ENCODE data around the gene DPF3.

The DPF3 gene

GRCh38 chr14:72678356-72678755 lies 215.5 kb downstream of the DPF3 start:
- Histone ChIP-seq H3K14ac (ENCODE audit: low read length) (no peak overlapping the region), H2AK5ac (ENCODE audit: low read depth, low read length) (no peak overlapping the region), H4K91ac (ENCODE audit: low read depth, low read length, poor library complexity) (no peak overlapping the region), H3K27ac (replicated peaks; ENCODE audit: low read length) (no peak overlapping the region), H2BK120ac (ENCODE audit: low read depth, low read length) (no peak overlapping the region), H3K4me3 (ENCODE audit: low read length in 2 of 2) (no peak overlapping the region), H3K9me3 (replicated peaks in 1 of 2; ENCODE audit: control insufficient read depth in 2 of 2, insufficient read depth in 1 of 2, low read depth in 1 of 2, low read length in 2 of 2) (no peaks in the 10 kb centered on the region), H2BK5ac (ENCODE audit: low read length) (no peak overlapping the region), H2BK15ac (ENCODE audit: low read length) (no peak overlapping the region), H4K8ac (ENCODE audit: low read depth, low read length) (no peak overlapping the region), H3K18ac (ENCODE audit: low read length) (no peak overlapping the region), H2BK12ac (ENCODE audit: low read length) (no peak overlapping the region), H3K27me3 (ENCODE audit: control insufficient read depth in 3 of 3, insufficient read depth in 3 of 3, low read depth in 1 of 3, low read length in 3 of 3) (peaks cover 0 to 13% (median 0%) of the 10 kb centered on the region in 3 experiments), H3K4ac (ENCODE audit: low read length) (no peak overlapping the region), H3K4me1 (ENCODE audit: control insufficient read depth in 2 of 2, insufficient read depth in 1 of 2, low read depth in 1 of 2, low read length in 2 of 2) (peaks cover 12 to 20% of the 10 kb centered on the region in 2 donors), H2AFZ (ENCODE audit: low read length) (no peak overlapping the region), H3K4me2 (ENCODE audit: insufficient read depth, low read length, poor library complexity, severe bottlenecking) (no peak overlapping the region), H3K36me3 (replicated peaks in 1 of 2; ENCODE audit: control insufficient read depth in 2 of 2, insufficient read depth in 2 of 2, low read length in 2 of 2) (no peaks in the 10 kb centered on the region), H3K9ac (ENCODE audit: low read depth, low read length, poor library complexity) (no peak overlapping the region), H3K79me1 (ENCODE audit: low read depth, low read length) (no peaks in the 10 kb centered on the region), H3K23ac (ENCODE audit: low read depth, low read length, poor library complexity) (no peak overlapping the region)
- DNase-seq (ENCODE audit: low spot score), result no peak
- WGBS, 2 donors (ENCODE audit: extremely low coverage in 2 of 2, insufficient read length in 2 of 2, insufficient replicate concordance in 1 of 2), result no CpG with 5 or more reads among the region's 5 CpGs

GRCh38 chr14:72677664-72678063 lies 216.2 kb downstream of the DPF3 start:
- peaks cover 0 to 13% (median 0%) of the 10 kb centered on the region in 3 experiments for H3K27me3 ChIP-seq (ENCODE audit: control insufficient read depth in 3 of 3, insufficient read depth in 3 of 3, low read depth in 1 of 3, low read length in 3 of 3)
- no peaks in the 10 kb centered on the region for H3K79me1 ChIP-seq (ENCODE audit: low read depth, low read length)
- no peaks in the 10 kb centered on the region for H3K36me3 ChIP-seq (replicated peaks in 1 of 2; ENCODE audit: control insufficient read depth in 2 of 2, insufficient read depth in 2 of 2, low read length in 2 of 2)
- no peak overlapping the region for H2BK5ac ChIP-seq (ENCODE audit: low read length)
- DNase-seq (ENCODE audit: low spot score), result no peak
- H3K18ac ChIP-seq (ENCODE audit: low read length), result no peak overlapping the region
- no peak overlapping the region for H4K8ac ChIP-seq (ENCODE audit: low read depth, low read length)
- H3K27ac ChIP-seq (replicated peaks; ENCODE audit: low read length), result no peak overlapping the region
- H3K4me1 ChIP-seq (ENCODE audit: control insufficient read depth in 2 of 2, insufficient read depth in 1 of 2, low read depth in 1 of 2, low read length in 2 of 2), result peaks cover 12 to 20% of the 10 kb centered on the region in 2 donors
- H3K4me3 ChIP-seq (ENCODE audit: low read length in 2 of 2), result no peak overlapping the region
- H2BK12ac ChIP-seq (ENCODE audit: low read length), result no peak overlapping the region
- H3K4me2 ChIP-seq (ENCODE audit: insufficient read depth, low read length, poor library complexity, severe bottlenecking), result no peak overlapping the region
- H2AFZ ChIP-seq (ENCODE audit: low read length), result no peak overlapping the region
- no peak overlapping the region for H4K91ac ChIP-seq (ENCODE audit: low read depth, low read length, poor library complexity)
- no peaks in the 10 kb centered on the region for H3K9me3 ChIP-seq (replicated peaks in 1 of 2; ENCODE audit: control insufficient read depth in 2 of 2, insufficient read depth in 1 of 2, low read depth in 1 of 2, low read length in 2 of 2)
- no peak overlapping the region for H3K23ac ChIP-seq (ENCODE audit: low read depth, low read length, poor library complexity)
- H3K9ac ChIP-seq (ENCODE audit: low read depth, low read length, poor library complexity), result no peak overlapping the region
- no peak overlapping the region for H2BK15ac ChIP-seq (ENCODE audit: low read length)
- no peak overlapping the region for H2BK120ac ChIP-seq (ENCODE audit: low read depth, low read length)
- no peak overlapping the region for H3K4ac ChIP-seq (ENCODE audit: low read length)
- H3K14ac ChIP-seq (ENCODE audit: low read length), result no peak overlapping the region
- no CpG with 5 or more reads among the region's 4 CpGs for WGBS, 2 donors (ENCODE audit: extremely low coverage in 2 of 2, insufficient read length in 2 of 2, insufficient replicate concordance in 1 of 2)
- no peak overlapping the region for H2AK5ac ChIP-seq (ENCODE audit: low read depth, low read length)

GRCh38 chr14:72675126-72675525 lies 218.8 kb downstream of the DPF3 start:
- H4K8ac ChIP-seq (ENCODE audit: low read depth, low read length), result no peak overlapping the region
- no peak overlapping the region for H2BK120ac ChIP-seq (ENCODE audit: low read depth, low read length)
- no peak overlapping the region for H3K4ac ChIP-seq (ENCODE audit: low read length)
- no peak overlapping the region for H2BK5ac ChIP-seq (ENCODE audit: low read length)
- no peaks in the 10 kb centered on the region for H3K36me3 ChIP-seq (replicated peaks in 1 of 2; ENCODE audit: control insufficient read depth in 2 of 2, insufficient read depth in 2 of 2, low read length in 2 of 2)
- H2AFZ ChIP-seq (ENCODE audit: low read length), result no peak overlapping the region
- H2BK15ac ChIP-seq (ENCODE audit: low read length), result no peak overlapping the region
- DNase-seq (ENCODE audit: low spot score), result no peak
- H2AK5ac ChIP-seq (ENCODE audit: low read depth, low read length), result no peak overlapping the region
- H3K14ac ChIP-seq (ENCODE audit: low read length), result no peak overlapping the region
- H3K4me1 ChIP-seq (ENCODE audit: control insufficient read depth in 2 of 2, insufficient read depth in 1 of 2, low read depth in 1 of 2, low read length in 2 of 2), result peaks cover 8 to 12% of the 10 kb centered on the region in 2 donors
- no peaks in the 10 kb centered on the region for H3K79me1 ChIP-seq (ENCODE audit: low read depth, low read length)
- no peak overlapping the region for H2BK12ac ChIP-seq (ENCODE audit: low read length)
- no CpG with 5 or more reads among the region's 3 CpGs for WGBS, 2 donors (ENCODE audit: extremely low coverage in 2 of 2, insufficient read length in 2 of 2, insufficient replicate concordance in 1 of 2)
- no peak overlapping the region for H3K27ac ChIP-seq (replicated peaks; ENCODE audit: low read length)
- H3K23ac ChIP-seq (ENCODE audit: low read depth, low read length, poor library complexity), result no peak overlapping the region
- no peak overlapping the region for H3K4me3 ChIP-seq (ENCODE audit: low read length in 2 of 2)
- H4K91ac ChIP-seq (ENCODE audit: low read depth, low read length, poor library complexity), result no peak overlapping the region
- no peak overlapping the region for H3K9ac ChIP-seq (ENCODE audit: low read depth, low read length, poor library complexity)
- H3K4me2 ChIP-seq (ENCODE audit: insufficient read depth, low read length, poor library complexity, severe bottlenecking), result no peak overlapping the region
- peaks cover 0 to 5% (median 0%) of the 10 kb centered on the region in 3 experiments for H3K27me3 ChIP-seq (ENCODE audit: control insufficient read depth in 3 of 3, insufficient read depth in 3 of 3, low read depth in 1 of 3, low read length in 3 of 3)
- no peaks in the 10 kb centered on the region for H3K9me3 ChIP-seq (replicated peaks in 1 of 2; ENCODE audit: control insufficient read depth in 2 of 2, insufficient read depth in 1 of 2, low read depth in 1 of 2, low read length in 2 of 2)
- no peak overlapping the region for H3K18ac ChIP-seq (ENCODE audit: low read length)

GRCh38 chr14:72673179-72673578 lies 220.7 kb downstream of the DPF3 start:
- H3K79me1 ChIP-seq (ENCODE audit: low read depth, low read length), result no peaks in the 10 kb centered on the region
- H3K14ac ChIP-seq (ENCODE audit: low read length), result no peak overlapping the region
- H2BK12ac ChIP-seq (ENCODE audit: low read length), result no peak overlapping the region
- H3K4me3 ChIP-seq (ENCODE audit: low read length in 2 of 2), result no peak overlapping the region
- no peak overlapping the region for H3K23ac ChIP-seq (ENCODE audit: low read depth, low read length, poor library complexity)
- H3K9ac ChIP-seq (ENCODE audit: low read depth, low read length, poor library complexity), result no peak overlapping the region
- no peaks in the 10 kb centered on the region for H3K9me3 ChIP-seq (replicated peaks in 1 of 2; ENCODE audit: control insufficient read depth in 2 of 2, insufficient read depth in 1 of 2, low read depth in 1 of 2, low read length in 2 of 2)
- H3K27me3 ChIP-seq (ENCODE audit: control insufficient read depth in 3 of 3, insufficient read depth in 3 of 3, low read depth in 1 of 3, low read length in 3 of 3), result no peaks in the 10 kb centered on the region
- H2BK5ac ChIP-seq (ENCODE audit: low read length), result no peak overlapping the region
- no peak for DNase-seq (ENCODE audit: low spot score)
- H3K36me3 ChIP-seq (replicated peaks in 1 of 2; ENCODE audit: control insufficient read depth in 2 of 2, insufficient read depth in 2 of 2, low read length in 2 of 2), result no peaks in the 10 kb centered on the region
- no peak overlapping the region for H4K91ac ChIP-seq (ENCODE audit: low read depth, low read length, poor library complexity)
- H3K4me2 ChIP-seq (ENCODE audit: insufficient read depth, low read length, poor library complexity, severe bottlenecking), result no peak overlapping the region
- H2BK120ac ChIP-seq (ENCODE audit: low read depth, low read length), result no peak overlapping the region
- H4K8ac ChIP-seq (ENCODE audit: low read depth, low read length), result no peak overlapping the region
- H3K27ac ChIP-seq (replicated peaks; ENCODE audit: low read length), result no peak overlapping the region
- no peak overlapping the region for H2AFZ ChIP-seq (ENCODE audit: low read length)
- H2AK5ac ChIP-seq (ENCODE audit: low read depth, low read length), result no peak overlapping the region
- no peak overlapping the region for H3K18ac ChIP-seq (ENCODE audit: low read length)
- H2BK15ac ChIP-seq (ENCODE audit: low read length), result no peak overlapping the region
- H3K4me1 ChIP-seq (ENCODE audit: control insufficient read depth in 2 of 2, insufficient read depth in 1 of 2, low read depth in 1 of 2, low read length in 2 of 2), result no peaks in the 10 kb centered on the region
- H3K4ac ChIP-seq (ENCODE audit: low read length), result no peak overlapping the region

All from neuronal stem cell (in vitro differentiated cells).